HCT116 (cell line): Measurements from ENCODE around the gene PPP1R37. TPM values are rescaled to one million over a fixed set of nuclear protein-coding genes. Genes with fewer than 3 reads are reported as not detected.

ENCODE experiments used
- ATAC-seq: fragments of 200-7000 bp; cut with Tn5 transposase; 2 replicates; pipeline ENCODE4 v1.9.1; 2020; ENCODE audit warnings: mild to moderate bottlenecking, moderate library complexity
- BruUV-seq: library from RNA; stranded (reverse); fragments of 400-500 nt; replicated peaks from 2 replicates; lab custom pipeline; 2021; lab: Mats Ljungman, UMichigan
- CTCF ChIA-PET: fragments of 300-600 bp; sonication (Branson Sonifier 250); formaldehyde crosslinking; loops from one replicate; lab custom pipeline; 2021; ENCODE audit warnings: antibody characterized with exemption; lab: Charles Lee
- POLR2A ChIA-PET: fragments of 300-600, 350-600 bp; sonication (Branson Sonifier 250); formaldehyde crosslinking; loops from one replicate; lab custom pipeline; 2021; ENCODE audit warnings: antibody characterized with exemption; lab: Charles Lee
- RAD21 ChIA-PET, 2 experiments: fragments of 300-600 bp; sonication (Branson Sonifier 250); formaldehyde crosslinking; loops; one replicate each; lab custom pipeline; 2023; ENCODE audit warnings: low total read pairs in 2 of 2; ENCODE audit not compliant: uncharacterized antibody in 2 of 2, unreplicated experiment in 2 of 2, low non-redundant PET in 1 of 2; lab: Charles Lee
- DNase-seq: peaks from one replicate; pipeline ENCODE4 v3.0.0-alpha.2; 2010; ENCODE audit warnings: low read depth, low spot score
- H2AFZ ChIP-seq: fragments of 200-600 bp; shearing (Covaris generic), sonication (generic); 2 replicates; pipeline ENCODE4 v1.6.1; 2017; ENCODE audit warnings: low read depth, mixed run types, mixed read lengths, antibody characterized with exemption, low read length; ENCODE audit not compliant: poor library complexity, severe bottlenecking
- H3K27ac ChIP-seq: 2 replicates; pipeline ENCODE4 v1.5.1; 2012; ENCODE audit warnings: low read depth, low read length
- H3K27me3 ChIP-seq: fragments of 200-600 bp; sonication (generic); 2 replicates; pipeline ENCODE4 v1.6.1; 2016; ENCODE audit warnings: mixed run types, low read length, mixed read lengths; ENCODE audit not compliant: insufficient read depth
- H3K36me3 ChIP-seq, 2 experiments: fragments of 200-500 bp in 1 of 2; fragments of 200-600 bp in 1 of 2; sonication (Bioruptor generic) in 1 of 2; sonication (generic) in 1 of 2; 2 replicates each; pipeline versions ENCODE4 v1.5.1 to v1.6.1; 2014 to 2016; ENCODE audit warnings: low read length in 2 of 2, inconsistent platforms in 1 of 2, mixed read lengths in 1 of 2, mixed run types in 1 of 2; ENCODE audit not compliant: insufficient read depth in 2 of 2, control insufficient read depth in 1 of 2
- H3K4me1 ChIP-seq, 2 experiments: fragments of 200-600 bp in 1 of 2; sonication (generic) in 1 of 2; 2 replicates each; pipeline versions ENCODE4 v1.5.1 to v1.6.1; 2012 to 2017; ENCODE audit warnings: low read length in 2 of 2, inconsistent platforms in 1 of 2, mild to moderate bottlenecking in 1 of 2, mixed read lengths in 1 of 2, mixed run types in 1 of 2, moderate library complexity in 1 of 2; ENCODE audit not compliant: insufficient read depth in 2 of 2, control insufficient read depth in 1 of 2
- H3K4me2 ChIP-seq: fragments of 200-600 bp; sonication (generic); 2 replicates; pipeline ENCODE4 v1.6.1; 2017; ENCODE audit warnings: mixed run types, low read length, mixed read lengths
- H3K4me3 ChIP-seq, 2 experiments: fragments of 200-600 bp in 1 of 2; sonication (generic) in 1 of 2; replicated peaks in 1 of 2; 2 replicates each; pipeline ENCODE4 v1.5.1; 2011 to 2016; ENCODE audit warnings: low read length in 2 of 2, control low read depth in 1 of 2, low read depth in 1 of 2, mild to moderate bottlenecking in 1 of 2, mixed read lengths in 1 of 2, mixed run types in 1 of 2
- H3K79me2 ChIP-seq: fragments of 200-600 bp; sonication (generic); 2 replicates; pipeline ENCODE4 v1.6.1; 2017; ENCODE audit warnings: mild to moderate bottlenecking, mixed run types, low read length, moderate library complexity, mixed read lengths; ENCODE audit not compliant: insufficient read depth
- H3K9ac ChIP-seq: fragments of 200-600 bp; sonication (generic); 2 replicates; pipeline ENCODE4 v1.6.1; 2016; ENCODE audit warnings: low read length, mixed read lengths
- H3K9me2 ChIP-seq: fragments of 200-600 bp; sonication (generic), shearing (Covaris generic); 2 replicates; pipeline ENCODE4 v1.6.1; 2017; ENCODE audit warnings: mixed run types, mild to moderate bottlenecking, moderate library complexity; ENCODE audit not compliant: insufficient read depth
- H3K9me3 ChIP-seq, 2 experiments: fragments of 200-500 bp in 1 of 2; fragments of 200-600 bp in 1 of 2; sonication (Bioruptor generic) in 1 of 2; sonication (generic) in 1 of 2; 2 replicates each; pipeline ENCODE4 v1.6.1; 2014 to 2017; ENCODE audit warnings: low read length in 2 of 2, mixed read lengths in 2 of 2, inconsistent platforms in 1 of 2, low read depth in 1 of 2, mild to moderate bottlenecking in 1 of 2, mixed run types in 1 of 2, moderate library complexity in 1 of 2; ENCODE audit not compliant: control insufficient read depth in 1 of 2, insufficient read depth in 1 of 2
- H4K20me1 ChIP-seq: fragments of 200-600 bp; sonication (generic), shearing (Covaris generic); 2 replicates; pipeline ENCODE4 v1.6.1; 2017; ENCODE audit warnings: mixed run types, mild to moderate bottlenecking, moderate library complexity; ENCODE audit not compliant: insufficient read depth
- CEBPB ChIP-seq: IDR thresholded peaks from 2 replicates; pipeline ENCODE4 v1.6.1; 2012; ENCODE audit warnings: low read depth
- EZH2phosphoT487 ChIP-seq: fragments of 200-600 bp; IDR thresholded peaks from 2 replicates; pipeline ENCODE4 v1.6.1; 2018; ENCODE audit warnings: antibody characterized with exemption, borderline replicate concordance
- MAX ChIP-seq: IDR thresholded peaks from 2 replicates; pipeline ENCODE4 v1.6.1; 2012
- POLR2AphosphoS5 ChIP-seq: IDR thresholded peaks from 2 replicates; pipeline ENCODE4 v1.6.1; 2011; ENCODE audit warnings: mild to moderate bottlenecking, low read depth, low read length, moderate library complexity
- RAD21 ChIP-seq: IDR thresholded peaks from 2 replicates; pipeline ENCODE4 v1.6.1; 2012; ENCODE audit warnings: low read depth, mild to moderate bottlenecking
- SP1 ChIP-seq: IDR thresholded peaks from 2 replicates; pipeline ENCODE4 v1.6.1; 2012; ENCODE audit warnings: low read depth
- SRF ChIP-seq: IDR thresholded peaks from 2 replicates; pipeline ENCODE4 v1.6.1; 2012; ENCODE audit warnings: low read depth
- TCF7L2 ChIP-seq: IDR thresholded peaks from 2 replicates; pipeline ENCODE4 v1.7.0; 2011; ENCODE audit warnings: borderline replicate concordance, inconsistent platforms; ENCODE audit not compliant: insufficient read depth, insufficient read length; ENCODE audit errors: extremely low read depth
- YY1 ChIP-seq: IDR thresholded peaks from 2 replicates; pipeline ENCODE4 v1.6.1; 2011; ENCODE audit warnings: low read length, low read depth, moderate library complexity, mild to moderate bottlenecking; ENCODE audit not compliant: insufficient replicate concordance; ENCODE audit errors: extremely low read depth
- ZBTB33 ChIP-seq: IDR thresholded peaks from 2 replicates; pipeline ENCODE4 v1.6.1; 2011; ENCODE audit warnings: mild to moderate bottlenecking, low read length, moderate library complexity; ENCODE audit not compliant: insufficient replicate concordance; ENCODE audit errors: extremely low read depth
- ZFX ChIP-seq: fragments of 450-650 bp; IDR thresholded peaks from 2 replicates; pipeline ENCODE4 v1.6.1; 2017
- ZNF274 ChIP-seq: fragments of 200-500 bp; sonication (Bioruptor generic); IDR thresholded peaks from 2 replicates; pipeline ENCODE4 v1.6.1; 2014; ENCODE audit warnings: mild to moderate bottlenecking, low read depth, low read length, inconsistent platforms
- intact Hi-C: fragments of 100-400 bp; cut with micrococcal nuclease; formaldehyde crosslinking; loops from 2 replicates; pipeline ENCODE4 v1.10.0; 2022
- total RNA-seq: library from RNA; stranded (reverse); gene quantifications from one replicate; pipeline ENCODE4 v1.2.1, GENCODE V29; 2021; ENCODE audit not compliant: unreplicated experiment
- TF ChIP-seq, protein P1 (sequence below): IDR thresholded peaks from 2 replicates; pipeline ENCODE4 v1.6.1; 2012

PPP1R37 gene
- total RNA-seq, 1 experiment from 2014 or later, result 32.7 TPM

DNA sequence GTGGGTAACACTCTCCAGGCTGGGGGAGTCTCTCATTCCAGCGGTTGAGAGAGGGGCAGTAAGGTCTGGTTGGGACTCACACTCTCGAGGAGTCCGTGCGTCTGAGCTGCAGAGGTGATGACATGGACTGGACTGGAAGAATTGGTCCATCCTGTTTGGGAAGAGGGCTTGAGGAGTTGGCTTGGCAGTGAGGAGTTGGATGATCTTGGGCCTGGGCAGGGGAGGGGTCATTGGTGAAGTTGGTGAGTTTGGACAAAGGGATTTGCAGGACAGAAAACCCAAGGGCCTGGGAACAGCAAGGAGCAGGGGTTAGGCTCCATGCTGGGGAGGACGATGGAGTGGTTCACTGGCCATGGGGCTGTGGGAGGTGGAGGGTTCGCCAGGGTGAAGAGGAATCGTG, 3.7 kb downstream of the PPP1R37 start:
- ChIA-PET RAD21 (no interaction called here), CTCF (no interaction called here), POLR2A (no interaction called here)
- no peak for TF ChIP-seq TCF7L2
- TF ChIP-seq CEBPB, result no peak
- TF ChIP-seq EZH2phosphoT487, result no peak
- no peak for TF ChIP-seq SP1
- no peak for TF ChIP-seq MAX
- no peak for TF ChIP-seq ZNF274
- TF ChIP-seq, protein P1, sequence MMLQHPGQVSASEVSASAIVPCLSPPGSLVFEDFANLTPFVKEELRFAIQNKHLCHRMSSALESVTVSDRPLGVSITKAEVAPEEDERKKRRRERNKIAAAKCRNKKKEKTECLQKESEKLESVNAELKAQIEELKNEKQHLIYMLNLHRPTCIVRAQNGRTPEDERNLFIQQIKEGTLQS, result no peak
- TF ChIP-seq POLR2AphosphoS5, result no peak
- no peak for TF ChIP-seq YY1
- TF ChIP-seq SRF, result no peak
- no peak for TF ChIP-seq ZFX
- peaks cover 12 to 47% of the 10 kb centered on the region in 2 experiments; a peak in 3 of 4 replicates for H3K4me1 ChIP-seq
- no peaks in the 10 kb centered on the region for H3K9me3 ChIP-seq
- H3K27ac ChIP-seq, result no peak overlapping the region
- no peaks in the 10 kb centered on the region for H3K9me2 ChIP-seq
- H2AFZ ChIP-seq, result no peak overlapping the region
- no TSS peak for BruUV-seq
- no peak overlapping the region for H3K4me3 ChIP-seq
- H3K4me2 ChIP-seq, result no peak overlapping the region
- H3K27me3 ChIP-seq, result no peaks in the 10 kb centered on the region
- intact Hi-C loops, result loop anchor here (10.0 kb wide), 2 partner anchors 78 to 678 kb away; partner anchors contain the start of genes BLOC1S3 and TRAPPC6A
- no peak for ATAC-seq
- H3K9ac ChIP-seq, result no peak overlapping the region
- no peak for DNase-seq
- no peaks in the 10 kb centered on the region for H3K36me3 ChIP-seq
- peaks cover 88% of the 10 kb centered on the region for H3K79me2 ChIP-seq
- H4K20me1 ChIP-seq, result no peaks in the 10 kb centered on the region; the same call in 1 of the 2 replicates

DNA sequence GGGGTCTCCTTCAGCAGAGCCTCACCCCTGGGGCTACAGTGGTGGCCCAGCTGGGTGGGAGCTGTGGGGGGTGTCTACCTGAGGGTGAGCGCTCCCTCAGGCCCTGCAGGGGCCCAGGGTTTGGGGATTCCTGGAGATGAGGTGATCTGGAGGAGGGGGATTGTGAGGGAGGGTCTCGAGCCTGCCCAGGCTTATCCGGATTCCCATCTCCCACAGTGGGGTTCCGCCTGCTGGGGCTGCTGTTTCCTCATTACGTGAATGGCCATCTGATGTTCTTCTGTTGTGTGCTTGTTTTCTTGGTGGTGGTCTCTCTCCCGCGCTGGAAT, 4.4 kb downstream of the PPP1R37 start:
- Histone ChIP-seq H2AFZ (no peak overlapping the region), H3K27ac (no peak overlapping the region), H3K79me2 (peaks cover 95% of the 10 kb centered on the region), H3K4me1 (peaks cover 12 to 40% of the 10 kb centered on the region in 2 experiments; a peak in 3 of 4 replicates), H3K4me2 (peak overlapping the region; percentile 41; the same call in 1 of the 2 replicates), H3K9me3 (no peaks in the 10 kb centered on the region), H3K36me3 (no peaks in the 10 kb centered on the region), H4K20me1 (no peaks in the 10 kb centered on the region; the same call in 1 of the 2 replicates), H3K27me3 (no peaks in the 10 kb centered on the region), H3K4me3 (no peak overlapping the region), H3K9me2 (no peaks in the 10 kb centered on the region), H3K9ac (peak overlapping the region; percentile 29; the same call in 1 of the 2 replicates)
- ATAC-seq, result no peak
- no TSS peak for BruUV-seq
- DNase-seq, result no peak
- CTCF ChIA-PET, result no interaction called here
- intact Hi-C loops, result loop anchor here (10.0 kb wide), 2 partner anchors 77 to 677 kb away; partner anchors contain the start of genes BLOC1S3 and TRAPPC6A
- RAD21 ChIA-PET, result no interaction called here
- TF ChIP-seq ZBTB33 (no peak), RAD21 (no peak)
- TF ChIP-seq, all 23 proteins: peak for 0
- POLR2A ChIA-PET, result no interaction called here
